Measurements from ENCODE around the gene CCDC85B. TPM values are rescaled to one million over a fixed set of nuclear protein-coding genes. Genes with fewer than 3 reads are reported as not detected.
A peak's percentile ranks its signal among the peaks of the same experiment; 100 is the strongest.

Gene CCDC85B
- total and polyA plus RNA-seq, 2 of the 13 experiments (the other 11 are each of a cell fraction or from before 2014, with no cell fraction given) = 8.2 to 19.5 TPM

GRCh38 chr11:65899356-65900124 lies 9.1 kb downstream of the CCDC85B start (continued):
- TF ChIP-seq ISX (CRISPR knock-in tag; conservative IDR thresholded peaks at IDR 0.05) (0 out of 2 replicates have a peak, but pooled peaks have one; percentile 25), ZNF709 (CRISPR knock-in tag; IDR thresholded peaks at IDR 0.05) (peak; percentile 58; the same call in 1 of the 2 replicates), RFXAP (CRISPR knock-in tag; IDR thresholded peaks at IDR 0.05; ENCODE audit: borderline replicate concordance) (no peak), ZNF558 (CRISPR knock-in tag; IDR thresholded peaks at IDR 0.05; ENCODE audit: borderline replicate concordance) (peak; percentile 19; the same call in 1 of the 2 replicates), NRL (CRISPR knock-in tag; IDR thresholded peaks at IDR 0.05; ENCODE audit: borderline replicate concordance) (peak; percentile 75; the same call in 1 of the 2 replicates), FOXP1 (IDR thresholded peaks at IDR 0.05) (no peak), FOXP1 (CRISPR knock-in tag; IDR thresholded peaks at IDR 0.05) (no peak), ZNF710 (CRISPR knock-in tag; IDR thresholded peaks at IDR 0.05; ENCODE audit: borderline replicate concordance) (no peak; the same call in 1 of the 2 replicates), ZNF468 (CRISPR knock-in tag; IDR thresholded peaks at IDR 0.05) (peak; percentile 58; the same call in 1 of the 2 replicates), KDM2A (CRISPR knock-in tag; IDR thresholded peaks at IDR 0.05; ENCODE audit: borderline replicate concordance, low read depth) (peak; percentile 85)
- TF ChIP-seq, protein P1, sequence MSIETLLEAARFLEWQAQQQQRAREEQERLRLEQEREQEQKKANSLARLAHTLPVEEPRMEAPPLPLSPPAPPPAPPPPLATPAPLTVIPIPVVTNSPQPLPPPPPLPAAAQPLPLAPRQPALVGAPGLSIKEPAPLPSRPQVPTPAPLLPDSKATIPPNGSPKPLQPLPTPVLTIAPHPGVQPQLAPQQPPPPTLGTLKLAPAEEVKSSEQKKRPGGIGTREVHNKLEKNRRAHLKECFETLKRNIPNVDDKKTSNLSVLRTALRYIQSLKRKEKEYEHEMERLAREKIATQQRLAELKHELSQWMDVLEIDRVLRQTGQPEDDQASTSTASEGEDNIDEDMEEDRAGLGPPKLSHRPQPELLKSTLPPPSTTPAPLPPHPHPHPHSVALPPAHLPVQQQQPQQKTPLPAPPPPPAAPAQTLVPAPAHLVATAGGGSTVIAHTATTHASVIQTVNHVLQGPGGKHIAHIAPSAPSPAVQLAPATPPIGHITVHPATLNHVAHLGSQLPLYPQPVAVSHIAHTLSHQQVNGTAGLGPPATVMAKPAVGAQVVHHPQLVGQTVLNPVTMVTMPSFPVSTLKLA (IDR thresholded peaks at IDR 0.05) = peak; percentile 63

Measured in HepG2 (cell line).